MM.1S (cell line): ENCODE measurements around the gene TM4SF5.

Experiments
- CTCF ChIP-seq: fragments of 300-600 bp; sonication (generic); IDR thresholded peaks from 2 replicates; pipeline ENCODE4 v1.5.1; 2016; ENCODE audit warnings: antibody characterized with exemption, low read length, mixed read lengths
- EZH2 ChIP-seq: fragments of 300-600 bp; sonication (generic); optimal IDR thresholded peaks from 2 replicates; pipeline ENCODE3; 2017; ENCODE audit warnings: low read depth, mild to moderate bottlenecking, antibody characterized with exemption, low read length, mixed read lengths
- EZH2phosphoT487 ChIP-seq: fragments of 300-600 bp; sonication (generic); IDR thresholded peaks from 2 replicates; pipeline ENCODE4 v1.6.1; 2018; ENCODE audit warnings: antibody characterized with exemption, low read length

DNA sequence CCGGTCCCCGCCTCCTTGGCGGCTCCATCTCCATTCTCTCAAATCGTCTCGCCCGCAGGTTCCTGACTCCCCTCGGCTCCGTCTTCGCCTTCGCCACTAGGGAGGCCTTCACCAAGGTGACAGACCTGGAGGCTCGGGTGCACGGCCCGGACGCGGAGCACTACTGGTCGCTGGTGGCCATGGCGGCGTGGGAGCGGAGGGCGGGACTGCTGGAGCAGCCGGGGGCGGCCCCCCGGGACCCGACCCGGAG, 17.9 kb downstream of the TM4SF5 start:
- TF ChIP-seq CTCF (no peak), EZH2phosphoT487 (no peak), EZH2 (no peak)
